K562 (cell line): ENCODE results near the gene PCDHA9. TPM values are rescaled to one million over a fixed set of nuclear protein-coding genes. Genes with fewer than 3 reads are reported as not detected.

ENCODE experiments used
- ATAC-seq: fragments of 200-7000 bp; cut with Tn5 transposase; 3 replicates; pipeline ENCODE4 v1.9.1; 2020; ENCODE audit warnings: moderate library complexity
- BruUV-seq: library from RNA; stranded (reverse); fragments of 400-500 nt; replicated peaks from 2 replicates; lab custom pipeline; 2021; lab: Mats Ljungman, UMichigan
- CTCF ChIA-PET: fragments of 300-600 bp; formaldehyde crosslinking; extraction: SDS; loops from one replicate; lab custom pipeline; 2021; ENCODE audit warnings: low intra/inter-chr PET ratio; lab: Yijun Ruan, JAX
- POLR2A ChIA-PET: fragments of 300-600, 350-650 bp; sonication (Branson Sonifier 250); formaldehyde crosslinking; extraction: SDS; loops from one replicate; lab custom pipeline; 2021; ENCODE audit warnings: antibody characterized with exemption, inconsistent platforms; lab: Yijun Ruan, JAX
- DNase-seq, 4 experiments: peaks; one replicate each; pipeline versions ENCODE4 v3.0.0 to v3.0.0-alpha.2; 2011 to 2018; ENCODE audit warnings: low spot score in 3 of 4, mixed read lengths in 3 of 4; ENCODE audit errors: extremely low read depth in 1 of 4
- FAIRE-seq: peaks from 2 replicates; lab custom pipeline; 2011; peaks lifted over from hg19 to GRCh38; lab: Jason Lieb, UNC
- H2AFZ ChIP-seq: 2 replicates; pipeline ENCODE4 v1.6.0; 2011; ENCODE audit warnings: low read depth, low read length, control low read depth, inconsistent platforms
- H3K27ac ChIP-seq: fragments of 200-600 bp; 3 replicates; pipeline ENCODE4 v1.8.0; 2011; ENCODE audit warnings: low read depth, mild to moderate bottlenecking, control low read depth, inconsistent platforms, low read length, moderate library complexity, mixed read lengths; ENCODE audit errors: extremely low read depth
- H3K27me3 ChIP-seq, 2 experiments: fragments of 300-600 bp in 1 of 2; 2 replicates in 1 of 2; 3 replicates in 1 of 2; pipeline versions ENCODE4 v1.6.0 to v1.8.0; 2011; ENCODE audit warnings: inconsistent platforms in 2 of 2, low read length in 2 of 2, mild to moderate bottlenecking in 1 of 2, mixed read lengths in 1 of 2, moderate library complexity in 1 of 2; ENCODE audit not compliant: control insufficient read depth in 2 of 2, insufficient read depth in 2 of 2
- H3K36me3 ChIP-seq: fragments of 300-600 bp; 3 replicates; pipeline ENCODE4 v1.8.0; 2011; ENCODE audit warnings: mild to moderate bottlenecking, low read length, inconsistent platforms; ENCODE audit not compliant: control insufficient read depth, insufficient read depth
- H3K4me1 ChIP-seq, 2 experiments: fragments of 200-600 bp in 1 of 2; replicated peaks in 1 of 2; 2 replicates in 1 of 2; 3 replicates in 1 of 2; pipeline versions ENCODE4 v1.5.1 to v1.8.0; 2011; ENCODE audit warnings: inconsistent platforms in 2 of 2, low read length in 2 of 2, mild to moderate bottlenecking in 1 of 2, mixed read lengths in 1 of 2, moderate library complexity in 1 of 2; ENCODE audit not compliant: control insufficient read depth in 2 of 2, insufficient read depth in 2 of 2
- H3K4me2 ChIP-seq: 2 replicates; pipeline ENCODE4 v1.6.1; 2011; ENCODE audit warnings: low read length, control low read depth, inconsistent platforms, mixed read lengths; ENCODE audit not compliant: insufficient read depth
- H3K4me3 ChIP-seq: fragments of 200-600 bp; sonication (generic), shearing (Covaris generic); 2 replicates; pipeline ENCODE4 v1.5.1; 2016; ENCODE audit warnings: control low read depth, inconsistent platforms
- H3K79me2 ChIP-seq: fragments of 200-600 bp; 3 replicates; pipeline ENCODE4 v1.8.0; 2011; ENCODE audit warnings: low read length, inconsistent platforms; ENCODE audit not compliant: control insufficient read depth, insufficient read depth
- H3K9ac ChIP-seq, 2 experiments: 2 replicates each; pipeline versions ENCODE4 v1.6.0 to v1.6.1; 2011; ENCODE audit warnings: low read depth in 2 of 2, low read length in 2 of 2, control low read depth in 1 of 2, inconsistent platforms in 1 of 2, mild to moderate bottlenecking in 1 of 2, mixed read lengths in 1 of 2; ENCODE audit not compliant: insufficient read depth in 1 of 2
- H3K9me1 ChIP-seq: one replicate; pipeline ENCODE4 v1.6.0; 2011; ENCODE audit warnings: inconsistent platforms, mild to moderate bottlenecking, low read length, moderate library complexity; ENCODE audit not compliant: control insufficient read depth, insufficient read depth
- H3K9me3 ChIP-seq: replicated peaks from 2 replicates; pipeline ENCODE4 v1.5.1; 2011; ENCODE audit warnings: low read depth, low read length, inconsistent platforms; ENCODE audit not compliant: control insufficient read depth, insufficient read depth
- H4K20me1 ChIP-seq: replicated peaks from 2 replicates; pipeline ENCODE4 v1.6.1; 2011; ENCODE audit warnings: low read length, inconsistent platforms, mixed read lengths; ENCODE audit not compliant: control insufficient read depth, insufficient read depth
- CXXC5 ChIP-seq: fragments of 250-450 bp; sonication (Bioruptor Pico); IDR thresholded peaks from 2 replicates; pipeline ENCODE4 v1.8.0; 2022; ENCODE audit warnings: inconsistent platforms, mild to moderate bottlenecking, moderate library complexity
- MCM2 ChIP-seq: fragments of 450-650 bp; IDR thresholded peaks from 2 replicates; pipeline ENCODE4 v1.6.1; 2017; ENCODE audit warnings: low read depth, mild to moderate bottlenecking
- NFE2L1 ChIP-seq: fragments of 450-650 bp; IDR thresholded peaks from 2 replicates; pipeline ENCODE4 v1.6.1; 2016; ENCODE audit warnings: missing genetic modification characterization, low read depth, mild to moderate bottlenecking, missing compliant biosample characterization, moderate library complexity, borderline replicate concordance
- TEAD4 ChIP-seq, 2 experiments: sonication (generic) in 1 of 2; formaldehyde crosslinking in 1 of 2; IDR thresholded peaks; 2 replicates each; pipeline versions ENCODE4 v1.6.1 to v1.8.0; 2012 to 2022; ENCODE audit warnings: borderline replicate concordance in 1 of 2, inconsistent platforms in 1 of 2, low read length in 1 of 2, mild to moderate bottlenecking in 1 of 2, missing genetic modification reagents in 1 of 2
- ZNF551 ChIP-seq: fragments of 250-450 bp; sonication (Bioruptor Pico); IDR thresholded peaks from 2 replicates; pipeline ENCODE4 v1.5.0; 2021; ENCODE audit warnings: mild to moderate bottlenecking, moderate library complexity
- ZNF778 ChIP-seq: fragments of 450-650 bp; formaldehyde crosslinking; IDR thresholded peaks from 2 replicates; pipeline ENCODE4 v1.4.0; 2020; ENCODE audit warnings: mild to moderate bottlenecking, moderate library complexity
- WGBS: fragments of 100-300 bp; shearing (Covaris generic); methylation state at CpG from one replicate; pipeline ENCODE4 v1.1.6; 2016; ENCODE audit warnings: low coverage, mixed read lengths; ENCODE audit not compliant: insufficient coverage; ENCODE audit errors: missing lambda C conversion rate; 5-methylcytosine and 5-hydroxymethylcytosine counted together
- in situ Hi-C: fragments of 300-500 bp; cut with MboI; formaldehyde crosslinking; loops from 4 replicates; pipeline ENCODE4 v1.15.0; 2018; ENCODE audit warnings: inconsistent platforms, mixed read lengths
- intact Hi-C: fragments of 100-400 bp; cut with micrococcal nuclease; formaldehyde crosslinking; loops from 2 replicates; pipeline ENCODE4 v1.14.2; 2022
- polyA plus RNA-seq, 8 experiments: library from polyadenylated mRNA; depleted of rRNA in 4 of 8; stranded (reverse) in 5 of 8; unstranded in 3 of 8; fragments of >200 nt; fragmentation: Nextera tagmentation in 2 of 8; fragmentation: Illumina TruSeq in 1 of 8; extraction: Ambion mirVana in 2 of 8; extraction: Trizol in 1 of 8; gene quantifications; 2 replicates each; pipeline versions ENCODE4 v1.2.1 to v1.2.3, GENCODE V29; 2011 to 2014; ENCODE audit warnings: inconsistent platforms in 1 of 8, missing spikeins in 1 of 8
- total RNA-seq, 7 experiments: library from RNA; depleted of rRNA in 6 of 7; stranded (reverse); fragments of >200 nt in 6 of 7; fragmentation: Illumina TruSeq in 2 of 7; extraction: Trizol in 2 of 7; gene quantifications; 2 replicates each; pipeline versions ENCODE4 v1.2.1 to v1.2.3, GENCODE V29; 2011 to 2021; ENCODE audit warnings: low replicate concordance in 1 of 7
- TF ChIP-seq, protein P1 (sequence below): fragments of 200-600 bp; sonication (generic); IDR thresholded peaks from one replicate; pipeline ENCODE4 v1.6.1; 2012; ENCODE audit warnings: mild to moderate bottlenecking, low read depth, low read length, inconsistent platforms

PCDHA9 gene
- total and polyA plus RNA-seq, 9 of the 15 experiments (the other 6 are each of a cell fraction or from before 2014, with no cell fraction given) = not detected

DNA sequence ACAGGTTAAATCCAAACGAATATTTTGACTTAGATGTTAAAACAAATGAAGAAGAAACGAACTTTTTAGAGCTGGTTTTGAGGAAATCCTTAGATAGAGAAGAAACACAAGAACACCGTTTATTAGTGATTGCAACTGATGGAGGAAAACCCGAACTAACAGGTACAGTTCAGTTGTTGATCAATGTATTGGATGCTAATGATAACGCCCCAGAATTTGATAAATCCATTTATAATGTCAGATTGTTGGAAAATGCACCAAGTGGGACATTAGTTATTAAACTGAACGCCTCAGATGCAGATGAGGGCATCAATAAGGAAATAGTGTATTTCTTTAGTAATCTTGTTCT is 25.9 kb upstream of the PCDHA9 start:
- 2% methylated on average over 6 of the region's 6 CpGs for WGBS
- in situ Hi-C loops = no loop called here
- Histone ChIP-seq H3K9me3 (no peaks in the 10 kb centered on the region; the same call in 1 of the 2 replicates), H3K9me1 (no peaks in the 10 kb centered on the region), H3K36me3 (no peaks in the 10 kb centered on the region), H3K4me2 (no peak overlapping the region), H3K27me3 (no peaks in the 10 kb centered on the region), H3K4me3 (no peak overlapping the region), H3K9ac (no peak overlapping the region), H3K79me2 (no peaks in the 10 kb centered on the region), H4K20me1 (no peaks in the 10 kb centered on the region), H3K27ac (no peak overlapping the region), H2AFZ (no peak overlapping the region), H3K4me1 (peaks cover 0 to 15% of the 10 kb centered on the region in 2 experiments; a peak in 2 of 5 replicates)
- intact Hi-C loops = no loop called here
- ChIA-PET POLR2A (no interaction called here), CTCF (no interaction called here)
- ATAC-seq = no peak
- DNase-seq = no peak
- BruUV-seq = no TSS peak
- no peak for FAIRE-seq
- TF ChIP-seq ZNF551 (CRISPR knock-in tag) (no peak), CXXC5 (CRISPR knock-in tag) (no peak), NFE2L1 (tag) (no peak), ZNF778 (CRISPR knock-in tag) (no peak), TEAD4 (IDR thresholded peaks at IDR 0.05; ENCODE audit: low read length) (no peak), TEAD4 (CRISPR knock-in tag; IDR thresholded peaks at IDR 0.05; ENCODE audit: borderline replicate concordance) (no peak), MCM2 (no peak)
- TF ChIP-seq, protein P1, sequence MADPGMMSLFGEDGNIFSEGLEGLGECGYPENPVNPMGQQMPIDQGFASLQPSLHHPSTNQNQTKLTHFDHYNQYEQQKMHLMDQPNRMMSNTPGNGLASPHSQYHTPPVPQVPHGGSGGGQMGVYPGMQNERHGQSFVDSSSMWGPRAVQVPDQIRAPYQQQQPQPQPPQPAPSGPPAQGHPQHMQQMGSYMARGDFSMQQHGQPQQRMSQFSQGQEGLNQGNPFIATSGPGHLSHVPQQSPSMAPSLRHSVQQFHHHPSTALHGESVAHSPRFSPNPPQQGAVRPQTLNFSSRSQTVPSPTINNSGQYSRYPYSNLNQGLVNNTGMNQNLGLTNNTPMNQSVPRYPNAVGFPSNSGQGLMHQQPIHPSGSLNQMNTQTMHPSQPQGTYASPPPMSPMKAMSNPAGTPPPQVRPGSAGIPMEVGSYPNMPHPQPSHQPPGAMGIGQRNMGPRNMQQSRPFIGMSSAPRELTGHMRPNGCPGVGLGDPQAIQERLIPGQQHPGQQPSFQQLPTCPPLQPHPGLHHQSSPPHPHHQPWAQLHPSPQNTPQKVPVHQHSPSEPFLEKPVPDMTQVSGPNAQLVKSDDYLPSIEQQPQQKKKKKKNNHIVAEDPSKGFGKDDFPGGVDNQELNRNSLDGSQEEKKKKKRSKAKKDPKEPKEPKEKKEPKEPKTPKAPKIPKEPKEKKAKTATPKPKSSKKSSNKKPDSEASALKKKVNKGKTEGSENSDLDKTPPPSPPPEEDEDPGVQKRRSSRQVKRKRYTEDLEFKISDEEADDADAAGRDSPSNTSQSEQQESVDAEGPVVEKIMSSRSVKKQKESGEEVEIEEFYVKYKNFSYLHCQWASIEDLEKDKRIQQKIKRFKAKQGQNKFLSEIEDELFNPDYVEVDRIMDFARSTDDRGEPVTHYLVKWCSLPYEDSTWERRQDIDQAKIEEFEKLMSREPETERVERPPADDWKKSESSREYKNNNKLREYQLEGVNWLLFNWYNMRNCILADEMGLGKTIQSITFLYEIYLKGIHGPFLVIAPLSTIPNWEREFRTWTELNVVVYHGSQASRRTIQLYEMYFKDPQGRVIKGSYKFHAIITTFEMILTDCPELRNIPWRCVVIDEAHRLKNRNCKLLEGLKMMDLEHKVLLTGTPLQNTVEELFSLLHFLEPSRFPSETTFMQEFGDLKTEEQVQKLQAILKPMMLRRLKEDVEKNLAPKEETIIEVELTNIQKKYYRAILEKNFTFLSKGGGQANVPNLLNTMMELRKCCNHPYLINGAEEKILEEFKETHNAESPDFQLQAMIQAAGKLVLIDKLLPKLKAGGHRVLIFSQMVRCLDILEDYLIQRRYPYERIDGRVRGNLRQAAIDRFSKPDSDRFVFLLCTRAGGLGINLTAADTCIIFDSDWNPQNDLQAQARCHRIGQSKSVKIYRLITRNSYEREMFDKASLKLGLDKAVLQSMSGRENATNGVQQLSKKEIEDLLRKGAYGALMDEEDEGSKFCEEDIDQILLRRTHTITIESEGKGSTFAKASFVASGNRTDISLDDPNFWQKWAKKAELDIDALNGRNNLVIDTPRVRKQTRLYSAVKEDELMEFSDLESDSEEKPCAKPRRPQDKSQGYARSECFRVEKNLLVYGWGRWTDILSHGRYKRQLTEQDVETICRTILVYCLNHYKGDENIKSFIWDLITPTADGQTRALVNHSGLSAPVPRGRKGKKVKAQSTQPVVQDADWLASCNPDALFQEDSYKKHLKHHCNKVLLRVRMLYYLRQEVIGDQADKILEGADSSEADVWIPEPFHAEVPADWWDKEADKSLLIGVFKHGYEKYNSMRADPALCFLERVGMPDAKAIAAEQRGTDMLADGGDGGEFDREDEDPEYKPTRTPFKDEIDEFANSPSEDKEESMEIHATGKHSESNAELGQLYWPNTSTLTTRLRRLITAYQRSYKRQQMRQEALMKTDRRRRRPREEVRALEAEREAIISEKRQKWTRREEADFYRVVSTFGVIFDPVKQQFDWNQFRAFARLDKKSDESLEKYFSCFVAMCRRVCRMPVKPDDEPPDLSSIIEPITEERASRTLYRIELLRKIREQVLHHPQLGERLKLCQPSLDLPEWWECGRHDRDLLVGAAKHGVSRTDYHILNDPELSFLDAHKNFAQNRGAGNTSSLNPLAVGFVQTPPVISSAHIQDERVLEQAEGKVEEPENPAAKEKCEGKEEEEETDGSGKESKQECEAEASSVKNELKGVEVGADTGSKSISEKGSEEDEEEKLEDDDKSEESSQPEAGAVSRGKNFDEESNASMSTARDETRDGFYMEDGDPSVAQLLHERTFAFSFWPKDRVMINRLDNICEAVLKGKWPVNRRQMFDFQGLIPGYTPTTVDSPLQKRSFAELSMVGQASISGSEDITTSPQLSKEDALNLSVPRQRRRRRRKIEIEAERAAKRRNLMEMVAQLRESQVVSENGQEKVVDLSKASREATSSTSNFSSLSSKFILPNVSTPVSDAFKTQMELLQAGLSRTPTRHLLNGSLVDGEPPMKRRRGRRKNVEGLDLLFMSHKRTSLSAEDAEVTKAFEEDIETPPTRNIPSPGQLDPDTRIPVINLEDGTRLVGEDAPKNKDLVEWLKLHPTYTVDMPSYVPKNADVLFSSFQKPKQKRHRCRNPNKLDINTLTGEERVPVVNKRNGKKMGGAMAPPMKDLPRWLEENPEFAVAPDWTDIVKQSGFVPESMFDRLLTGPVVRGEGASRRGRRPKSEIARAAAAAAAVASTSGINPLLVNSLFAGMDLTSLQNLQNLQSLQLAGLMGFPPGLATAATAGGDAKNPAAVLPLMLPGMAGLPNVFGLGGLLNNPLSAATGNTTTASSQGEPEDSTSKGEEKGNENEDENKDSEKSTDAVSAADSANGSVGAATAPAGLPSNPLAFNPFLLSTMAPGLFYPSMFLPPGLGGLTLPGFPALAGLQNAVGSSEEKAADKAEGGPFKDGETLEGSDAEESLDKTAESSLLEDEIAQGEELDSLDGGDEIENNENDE = no peak
